ENCODE results near the gene ACAP1.

DNA sequence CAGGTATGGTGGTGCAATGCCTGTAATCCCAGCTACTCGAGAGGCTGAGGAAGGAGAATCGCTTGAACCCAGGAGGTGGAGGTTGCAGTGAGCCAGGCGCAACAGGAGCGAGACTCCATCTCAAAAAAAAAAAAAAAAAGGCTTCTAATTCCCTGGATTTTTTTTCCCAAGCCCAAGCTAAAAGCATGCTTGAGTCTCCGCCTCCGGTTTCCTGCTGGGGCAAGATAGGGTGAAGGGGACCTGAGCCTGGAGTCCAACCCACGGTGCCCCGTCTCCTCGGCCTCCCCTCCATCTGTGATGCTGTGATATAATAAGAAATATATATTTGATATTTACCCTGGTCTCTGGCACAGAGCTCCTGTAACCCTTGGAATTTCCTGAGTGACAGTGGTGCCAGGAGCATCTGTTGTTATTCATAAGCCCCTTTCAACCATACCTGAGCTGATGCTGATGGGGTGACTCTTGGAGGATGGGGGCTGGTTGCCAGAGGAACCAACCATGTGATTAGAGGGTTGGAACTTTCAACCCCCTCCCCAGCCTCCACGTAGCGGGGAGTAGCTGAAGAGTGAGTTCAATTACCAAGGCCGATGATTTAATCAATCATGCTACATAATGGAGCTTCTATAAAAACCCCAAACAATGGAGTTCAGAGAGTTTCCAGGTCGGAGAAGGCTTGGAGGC, 31.7 kb downstream of the ACAP1 start:
- TF ChIP-seq, protein P1, sequence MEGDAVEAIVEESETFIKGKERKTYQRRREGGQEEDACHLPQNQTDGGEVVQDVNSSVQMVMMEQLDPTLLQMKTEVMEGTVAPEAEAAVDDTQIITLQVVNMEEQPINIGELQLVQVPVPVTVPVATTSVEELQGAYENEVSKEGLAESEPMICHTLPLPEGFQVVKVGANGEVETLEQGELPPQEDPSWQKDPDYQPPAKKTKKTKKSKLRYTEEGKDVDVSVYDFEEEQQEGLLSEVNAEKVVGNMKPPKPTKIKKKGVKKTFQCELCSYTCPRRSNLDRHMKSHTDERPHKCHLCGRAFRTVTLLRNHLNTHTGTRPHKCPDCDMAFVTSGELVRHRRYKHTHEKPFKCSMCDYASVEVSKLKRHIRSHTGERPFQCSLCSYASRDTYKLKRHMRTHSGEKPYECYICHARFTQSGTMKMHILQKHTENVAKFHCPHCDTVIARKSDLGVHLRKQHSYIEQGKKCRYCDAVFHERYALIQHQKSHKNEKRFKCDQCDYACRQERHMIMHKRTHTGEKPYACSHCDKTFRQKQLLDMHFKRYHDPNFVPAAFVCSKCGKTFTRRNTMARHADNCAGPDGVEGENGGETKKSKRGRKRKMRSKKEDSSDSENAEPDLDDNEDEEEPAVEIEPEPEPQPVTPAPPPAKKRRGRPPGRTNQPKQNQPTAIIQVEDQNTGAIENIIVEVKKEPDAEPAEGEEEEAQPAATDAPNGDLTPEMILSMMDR (IDR thresholded peaks at IDR 0.05 in 8 of 11, conservative IDR thresholded peaks at IDR 0.05 in 3 of 11) = no peak
- TF ChIP-seq POLR2AphosphoS5 (IDR thresholded peaks at IDR 0.05) = no peak
- TF ChIP-seq POLR2A (IDR thresholded peaks at IDR 0.05) = no peak
